Measurements from ENCODE around the gene MGST1. TPM values are rescaled to one million over a fixed set of nuclear protein-coding genes. Genes with fewer than 3 reads are reported as not detected.

MGST1 gene
- total and polyA plus RNA-seq, 7 donors, result 9.3 to 33.6 (median 17.8) TPM

DNA sequence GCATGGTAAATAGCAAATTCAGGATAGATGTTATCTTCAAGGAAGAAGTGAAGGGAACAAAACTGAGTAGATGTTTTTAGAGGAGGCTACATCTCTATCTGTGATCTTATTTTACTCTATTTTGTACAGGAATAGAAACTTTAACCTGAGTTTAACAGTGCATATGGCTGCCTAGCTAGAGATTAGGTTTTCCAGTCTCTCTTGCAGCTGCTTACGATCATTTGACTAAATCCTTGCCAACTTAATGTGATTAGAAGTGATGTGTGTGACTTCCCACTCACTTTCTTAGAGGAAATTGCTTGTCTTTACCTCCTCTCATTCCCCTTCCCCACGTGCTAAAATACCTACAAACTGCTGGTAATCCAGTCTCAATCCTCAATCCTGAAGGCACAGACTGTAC lies 43.5 kb upstream of the MGST1 start:
- intact Hi-C loops (cut with DNase I), result no loop called here
- Histone ChIP-seq H3K27me3 (ENCODE audit: insufficient read depth in 3 of 3, low read length in 2 of 3) (no peaks in the 10 kb centered on the region), H3K27ac (no peak overlapping the region), H3K4me3 (no peak overlapping the region), H3K9me3 (no peaks in the 10 kb centered on the region), H3K36me3 (ENCODE audit: insufficient read depth in 1 of 2, low read depth in 1 of 2) (no peaks in the 10 kb centered on the region), H3K4me1 (no peaks in the 10 kb centered on the region)
- DNase-seq, result no peak
- 22 to 36% (median 26%) methylated on average over 2 of the region's 2 CpGs for WGBS, 3 donors
- no peak for ATAC-seq
- TF ChIP-seq, protein P1, sequence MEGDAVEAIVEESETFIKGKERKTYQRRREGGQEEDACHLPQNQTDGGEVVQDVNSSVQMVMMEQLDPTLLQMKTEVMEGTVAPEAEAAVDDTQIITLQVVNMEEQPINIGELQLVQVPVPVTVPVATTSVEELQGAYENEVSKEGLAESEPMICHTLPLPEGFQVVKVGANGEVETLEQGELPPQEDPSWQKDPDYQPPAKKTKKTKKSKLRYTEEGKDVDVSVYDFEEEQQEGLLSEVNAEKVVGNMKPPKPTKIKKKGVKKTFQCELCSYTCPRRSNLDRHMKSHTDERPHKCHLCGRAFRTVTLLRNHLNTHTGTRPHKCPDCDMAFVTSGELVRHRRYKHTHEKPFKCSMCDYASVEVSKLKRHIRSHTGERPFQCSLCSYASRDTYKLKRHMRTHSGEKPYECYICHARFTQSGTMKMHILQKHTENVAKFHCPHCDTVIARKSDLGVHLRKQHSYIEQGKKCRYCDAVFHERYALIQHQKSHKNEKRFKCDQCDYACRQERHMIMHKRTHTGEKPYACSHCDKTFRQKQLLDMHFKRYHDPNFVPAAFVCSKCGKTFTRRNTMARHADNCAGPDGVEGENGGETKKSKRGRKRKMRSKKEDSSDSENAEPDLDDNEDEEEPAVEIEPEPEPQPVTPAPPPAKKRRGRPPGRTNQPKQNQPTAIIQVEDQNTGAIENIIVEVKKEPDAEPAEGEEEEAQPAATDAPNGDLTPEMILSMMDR (IDR thresholded peaks at IDR 0.05), result no peak

DNA sequence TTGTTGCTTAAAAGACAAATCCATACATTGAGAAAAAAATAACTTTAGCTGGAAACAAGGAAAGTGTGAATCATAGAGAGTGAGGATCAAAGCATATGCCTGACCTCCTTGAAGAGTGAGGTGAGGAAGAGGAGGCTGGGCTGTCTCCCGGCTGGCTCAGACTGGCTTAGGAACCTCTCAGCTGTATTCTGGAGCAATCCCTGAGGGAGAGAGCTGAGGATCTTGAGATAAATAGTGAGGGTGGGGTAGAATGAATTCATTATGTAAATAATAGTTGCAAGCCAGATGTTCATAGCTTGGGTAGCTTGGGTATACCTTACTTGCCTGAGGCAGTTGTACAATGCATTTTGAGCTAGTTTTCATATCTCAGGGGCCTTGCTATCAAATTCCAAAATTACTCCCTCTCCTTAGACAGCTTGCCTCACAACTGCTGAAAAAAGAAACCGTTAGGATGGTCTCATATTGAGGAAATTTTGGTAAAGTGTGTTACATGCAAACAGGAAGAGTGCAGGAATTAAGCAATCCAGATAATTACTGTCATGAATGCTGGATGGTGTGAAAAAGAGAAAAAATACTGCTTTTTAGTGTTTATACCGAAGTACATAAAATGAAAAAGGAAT lies 39.5 kb upstream of the MGST1 start:
- H3K27me3 ChIP-seq (ENCODE audit: insufficient read depth in 3 of 3, low read length in 2 of 3), result no peaks in the 10 kb centered on the region
- ATAC-seq, result no peak
- H3K4me3 ChIP-seq, result no peak overlapping the region
- no peaks in the 10 kb centered on the region for H3K9me3 ChIP-seq
- H3K36me3 ChIP-seq (ENCODE audit: insufficient read depth in 1 of 2, low read depth in 1 of 2), result no peaks in the 10 kb centered on the region
- no peaks in the 10 kb centered on the region for H3K4me1 ChIP-seq
- intact Hi-C loops (cut with DNase I), result no loop called here
- no peak for DNase-seq
- H3K27ac ChIP-seq, result no peak overlapping the region
- 15 to 33% (median 21%) methylated on average over 3 of the region's 3 CpGs for WGBS, 3 donors
- TF ChIP-seq, protein P1 (IDR thresholded peaks at IDR 0.05), result no peak

DNA sequence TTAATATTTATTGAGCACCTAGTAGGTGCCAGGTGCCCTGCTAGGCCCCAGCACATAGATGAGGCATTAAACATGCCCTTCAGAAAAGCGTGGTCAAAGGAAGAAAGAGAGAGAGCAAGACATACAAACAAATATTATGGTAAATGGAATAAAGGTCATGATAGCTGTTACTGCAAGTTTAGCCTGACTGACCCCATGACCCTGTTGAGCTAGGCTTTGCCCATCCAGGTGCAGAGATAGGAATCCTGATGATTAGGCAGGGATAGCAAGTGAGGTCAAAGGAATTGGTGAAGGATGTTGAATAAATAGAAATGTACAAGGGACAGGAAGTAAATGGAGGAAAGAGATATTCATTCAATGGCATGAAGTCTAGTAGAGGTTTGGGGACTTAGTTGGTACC lies 36.5 kb upstream of the MGST1 start:
- Histone ChIP-seq H3K4me3 (no peak overlapping the region), H3K36me3 (ENCODE audit: insufficient read depth in 1 of 2, low read depth in 1 of 2) (no peaks in the 10 kb centered on the region), H3K27me3 (ENCODE audit: insufficient read depth in 3 of 3, low read length in 2 of 3) (peaks cover 0 to 3% (median 0%) of the 10 kb centered on the region in 3 donors), H3K4me1 (no peaks in the 10 kb centered on the region), H3K9me3 (no peaks in the 10 kb centered on the region), H3K27ac (no peak overlapping the region)
- WGBS, 3 donors, result 66 to 80% (median 70%) methylated on average over 1 of the region's 1 CpG
- TF ChIP-seq, protein P1 (IDR thresholded peaks at IDR 0.05), result no peak
- intact Hi-C loops (cut with DNase I), result no loop called here
- ATAC-seq (no peak), DNase-seq (no peak)

DNA sequence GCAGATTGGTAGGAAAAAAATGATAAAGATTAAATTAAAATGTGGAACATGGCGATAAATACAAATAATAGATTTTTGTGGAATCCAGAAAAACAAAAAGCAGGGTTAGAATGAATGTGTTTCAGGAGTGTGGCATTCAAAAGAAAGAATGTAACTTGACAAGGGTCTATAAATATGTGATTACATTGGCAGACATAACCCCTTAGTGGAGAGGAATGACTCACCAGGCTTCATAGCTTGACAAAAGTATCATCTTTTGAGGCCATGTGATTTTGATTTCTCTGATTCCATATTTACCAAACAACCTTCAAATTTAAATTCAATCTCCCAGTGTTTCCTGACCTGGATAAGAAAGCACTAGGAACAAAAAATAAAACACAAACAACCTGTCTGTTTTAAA lies 24.4 kb upstream of the MGST1 start:
- no peak overlapping the region for H3K4me3 ChIP-seq
- H3K36me3 ChIP-seq (ENCODE audit: insufficient read depth in 1 of 2, low read depth in 1 of 2), result no peaks in the 10 kb centered on the region
- no peak overlapping the region for H3K27ac ChIP-seq
- no peaks in the 10 kb centered on the region for H3K4me1 ChIP-seq
- WGBS, 3 donors, result 92 to 96% (median 94%) methylated on average over 1 of the region's 1 CpG
- TF ChIP-seq, protein P1 (IDR thresholded peaks at IDR 0.05), result no peak
- H3K9me3 ChIP-seq, result no peaks in the 10 kb centered on the region
- no peaks in the 10 kb centered on the region for H3K27me3 ChIP-seq (ENCODE audit: insufficient read depth in 3 of 3, low read length in 2 of 3)
- ATAC-seq (no peak), DNase-seq (no peak)
- intact Hi-C loops (cut with DNase I), result no loop called here

DNA sequence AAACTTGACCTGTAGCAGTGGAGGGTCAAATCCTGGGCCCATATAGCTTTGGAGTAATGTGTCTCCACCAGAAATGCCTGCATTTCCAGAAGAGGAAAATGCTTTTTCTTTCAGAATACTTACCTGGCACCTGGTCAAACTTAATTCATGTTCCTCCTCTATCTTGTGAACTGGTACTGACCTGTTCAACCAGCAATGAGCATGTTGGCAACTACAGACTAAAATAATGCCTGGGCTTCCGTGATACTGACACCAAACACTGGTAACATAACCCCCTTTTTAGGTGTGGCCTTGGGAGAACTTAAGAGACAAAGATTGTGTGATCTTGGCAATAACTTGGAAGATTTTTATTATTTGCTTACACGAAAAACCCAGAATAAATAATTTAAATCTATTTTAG lies 23.8 kb upstream of the MGST1 start:
- DNase-seq, result no peak
- 54 to 65% (median 60%) methylated on average over 2 of the region's 2 CpGs for WGBS, 3 donors
- ATAC-seq, result no peak
- H3K36me3 ChIP-seq (ENCODE audit: insufficient read depth in 1 of 2, low read depth in 1 of 2), result no peaks in the 10 kb centered on the region
- TF ChIP-seq, protein P1 (IDR thresholded peaks at IDR 0.05), result no peak
- no peaks in the 10 kb centered on the region for H3K4me1 ChIP-seq
- no peaks in the 10 kb centered on the region for H3K9me3 ChIP-seq
- no peak overlapping the region for H3K27ac ChIP-seq
- intact Hi-C loops (cut with DNase I), result no loop called here
- H3K4me3 ChIP-seq, result no peak overlapping the region
- no peaks in the 10 kb centered on the region for H3K27me3 ChIP-seq (ENCODE audit: insufficient read depth in 3 of 3, low read length in 2 of 3)
